NCI-H2171 (cell line): ENCODE data around the gene IGF2R.

Experiments
- DNase-seq: peaks from one replicate; lab custom pipeline; 2025; lab: John Stamatoyannopoulos, UW

IGF2R gene

GRCh38 chr6:160027076-160027475 lies 58.2 kb downstream of the IGF2R start:
- DNase-seq, result no peak

DNA sequence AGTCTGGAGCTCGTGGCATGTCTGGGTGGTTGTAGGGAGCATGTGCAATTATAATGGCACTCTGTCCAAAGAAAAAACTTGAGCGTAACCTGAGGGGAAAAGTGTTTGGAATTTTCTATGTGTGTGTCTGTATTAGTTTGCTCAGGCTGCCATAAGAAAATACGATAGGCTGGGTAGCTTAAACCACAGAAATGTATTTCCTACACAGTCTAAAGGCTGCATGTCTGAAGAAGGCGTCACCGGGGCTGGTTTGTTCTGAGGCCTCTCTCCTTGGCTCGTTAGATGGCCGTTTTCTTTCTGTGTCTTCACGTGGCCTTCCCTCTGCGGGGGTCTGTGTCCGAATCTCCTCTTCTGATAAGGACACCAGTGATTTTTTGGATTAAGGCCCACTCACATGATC lies 59.0 kb downstream of the IGF2R start:
- DNase-seq, result no peak

DNA sequence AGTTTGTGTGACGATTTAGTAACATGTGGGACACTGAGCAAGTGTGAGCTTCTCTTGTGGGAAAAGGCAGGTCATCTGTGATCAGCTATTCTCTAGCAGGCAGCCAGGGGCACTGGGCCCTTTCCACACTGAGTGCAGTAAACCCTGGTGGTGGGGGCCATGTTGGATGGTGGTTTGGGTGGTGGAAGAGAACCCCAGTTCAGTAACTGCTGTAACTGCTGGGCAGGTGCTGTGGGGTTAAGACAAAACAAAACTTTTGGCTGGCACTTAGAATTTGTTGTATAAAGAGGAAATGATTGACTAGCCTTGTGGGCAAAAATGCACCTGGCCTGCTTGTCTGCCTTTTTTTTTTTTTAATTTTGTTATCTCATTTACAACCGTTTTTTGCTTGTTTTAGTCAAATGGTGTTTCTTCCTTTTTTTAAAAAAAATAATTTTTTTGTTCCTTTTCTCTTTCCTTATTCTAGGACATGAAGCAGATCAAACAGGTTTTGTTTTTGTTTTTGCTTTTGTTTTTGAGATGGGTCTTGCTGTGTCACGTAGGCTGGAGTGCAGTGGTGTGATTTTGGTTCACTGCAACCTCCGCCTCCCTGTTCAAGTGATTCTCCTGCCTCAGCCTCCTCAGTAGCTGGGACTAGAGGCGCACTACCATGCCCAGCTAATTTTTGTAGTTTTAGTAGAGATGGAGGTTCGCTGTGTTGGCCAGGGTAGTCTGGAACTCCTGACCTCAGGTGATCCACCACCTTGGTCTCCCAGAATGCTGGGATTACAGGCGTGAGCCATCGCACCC lies 59.8 kb downstream of the IGF2R start:
- DNase-seq, result no peak

DNA sequence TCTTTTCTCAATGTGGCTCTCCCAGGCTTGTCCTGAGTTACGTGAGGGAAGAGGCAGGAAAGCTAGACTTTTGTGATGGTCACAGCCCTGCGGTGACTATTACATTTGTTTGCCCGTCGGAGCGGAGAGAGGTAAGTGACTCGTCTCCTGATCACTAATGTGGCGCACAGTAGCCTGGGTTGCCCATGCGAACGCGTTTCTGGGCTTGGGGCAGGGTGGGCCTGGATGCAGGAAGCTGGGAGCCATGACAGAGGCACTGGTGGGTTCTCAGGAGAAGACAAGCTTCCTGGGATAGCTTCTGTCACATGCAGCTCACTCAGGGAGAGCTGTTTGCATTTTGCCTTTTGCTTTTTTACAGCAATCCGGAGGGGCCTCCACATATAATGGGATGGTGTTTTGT lies 60.6 kb downstream of the IGF2R start:
- DNase-seq, result no peak

DNA sequence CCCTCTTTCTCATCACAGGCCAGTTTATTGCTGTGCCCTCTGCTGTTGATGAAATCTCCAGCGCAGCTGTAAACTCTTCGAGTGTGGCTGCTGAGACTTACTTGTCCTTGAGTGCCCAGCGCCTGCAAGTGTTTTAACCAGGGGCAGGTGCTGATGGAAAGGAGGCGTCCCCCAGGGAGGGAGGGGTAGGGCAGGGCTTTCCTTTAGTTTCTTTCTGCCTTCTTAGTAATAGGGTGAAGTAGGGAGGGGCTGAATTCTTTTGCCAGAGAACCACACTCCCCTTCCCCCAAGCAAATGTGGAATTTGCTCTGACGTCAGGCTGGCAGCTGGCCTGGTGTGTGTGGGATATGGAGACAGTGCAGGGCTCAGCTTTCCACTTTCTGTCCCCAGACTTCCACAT lies 61.2 kb downstream of the IGF2R start:
- peak; percentile 14 for DNase-seq

- DNase-seq, result no peak
Observed at GRCh38 chr6:160031442-160031841, 62.6 kb downstream of the IGF2R start.

GRCh38 chr6:160031871-160032270 lies 63.0 kb downstream of the IGF2R start:
- no peak for DNase-seq

- no peak for DNase-seq
Observed at GRCh38 chr6:160032538-160032937, 63.7 kb downstream of the IGF2R start.

- DNase-seq, result no peak
Observed at GRCh38 chr6:160034036-160034930, 65.4 kb downstream of the IGF2R start.

DNA sequence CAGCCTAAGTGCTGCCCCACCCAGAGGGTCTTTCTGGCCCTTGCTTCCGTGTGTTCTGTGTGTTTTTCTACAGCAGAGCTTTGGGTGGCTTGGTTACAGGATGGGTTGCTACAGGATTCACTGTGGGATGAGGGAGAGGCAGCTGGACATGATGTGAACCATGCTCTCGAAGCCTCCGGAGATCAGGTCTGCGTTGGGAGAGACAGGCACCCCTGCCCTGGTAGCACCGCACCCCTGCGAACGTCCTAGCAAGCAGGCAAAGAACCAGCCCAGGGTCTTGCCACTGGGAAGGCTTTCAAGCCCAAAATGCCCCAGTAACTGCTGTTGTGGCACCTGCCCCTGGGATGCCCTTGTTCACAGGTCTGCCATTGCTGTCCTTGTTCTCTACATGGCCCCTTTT lies 66.4 kb downstream of the IGF2R start:
- no peak for DNase-seq

DNA sequence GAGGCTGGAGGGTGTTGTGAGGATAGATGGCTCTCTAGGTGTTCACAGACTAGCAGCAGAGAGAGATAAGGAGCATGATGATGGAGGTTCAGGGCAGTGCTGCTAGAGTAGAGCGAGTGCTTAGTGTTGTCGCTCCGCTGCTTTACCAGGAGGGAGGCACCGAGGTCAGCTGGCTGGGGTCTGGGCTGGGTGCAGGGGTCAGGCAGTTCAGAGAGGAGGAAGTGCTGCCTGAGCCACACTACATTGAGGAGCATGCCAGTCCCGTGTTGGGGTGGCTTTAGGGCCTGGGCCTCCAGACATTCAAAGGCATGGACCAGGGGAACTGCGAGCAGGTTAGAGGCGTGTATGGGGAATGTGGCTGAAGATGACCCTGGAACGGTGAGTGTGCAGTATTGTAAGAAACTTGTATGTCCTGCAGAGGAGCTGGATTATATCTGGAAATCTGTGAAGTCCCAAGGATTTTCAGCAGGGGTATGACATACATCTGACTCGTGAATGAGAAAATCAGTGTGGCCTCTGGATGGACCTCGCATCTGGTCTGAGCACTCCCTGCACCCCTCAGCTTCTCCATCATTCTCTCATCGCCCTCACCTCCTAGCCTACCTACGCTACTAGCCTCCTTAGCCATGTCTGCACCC lies 66.9 kb downstream of the IGF2R start:
- DNase-seq, result no peak

- DNase-seq, result no peak
Observed at GRCh38 chr6:160036331-160036695, 67.4 kb downstream of the IGF2R start.

GRCh38 chr6:160036790-160037206 lies 67.9 kb downstream of the IGF2R start:
- DNase-seq, result no peak

GRCh38 chr6:160038479-160038878 lies 69.6 kb downstream of the IGF2R start:
- no peak for DNase-seq

DNA sequence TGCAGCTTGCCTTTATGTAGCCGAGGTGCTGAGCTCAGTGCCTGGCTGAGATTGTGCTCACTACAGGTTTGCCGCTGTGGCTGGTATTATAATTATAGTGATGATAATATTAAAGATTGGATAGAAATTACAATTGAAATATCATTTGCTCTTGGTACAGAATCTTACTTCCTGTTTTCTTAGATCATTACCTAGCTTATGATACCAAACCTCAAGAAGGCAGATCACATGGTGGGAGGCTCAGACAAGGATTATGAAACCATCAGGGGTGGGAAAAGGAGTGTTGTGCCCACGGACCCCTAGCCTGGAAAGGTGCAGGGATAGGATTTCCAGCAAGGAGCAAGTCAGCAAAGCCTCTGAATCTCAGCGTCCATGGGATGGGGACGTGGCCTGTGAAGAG lies 70.6 kb downstream of the IGF2R start:
- no peak for DNase-seq

DNA sequence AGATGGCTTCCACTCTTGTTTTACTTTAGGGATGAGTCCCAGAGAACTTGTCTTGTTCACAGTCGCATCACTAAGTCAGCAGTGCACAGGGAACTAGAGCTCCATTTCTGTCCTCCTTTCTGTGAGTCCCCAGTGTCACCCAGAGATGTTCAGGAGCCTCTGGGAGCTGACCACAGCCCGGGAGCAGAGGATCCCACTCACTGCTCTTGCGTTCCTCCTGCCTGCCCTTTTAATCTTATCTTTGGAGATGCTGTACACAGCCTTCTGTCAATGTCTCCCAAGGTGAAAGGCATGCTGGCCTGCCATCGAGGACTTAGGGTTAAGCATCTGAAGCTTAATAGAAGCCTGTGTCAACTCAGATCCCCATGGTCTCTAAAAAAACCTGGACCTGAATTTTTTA lies 71.2 kb downstream of the IGF2R start:
- no peak for DNase-seq

- no peak for DNase-seq
Observed at GRCh38 chr6:160040527-160041264, 71.8 kb downstream of the IGF2R start.

DNA sequence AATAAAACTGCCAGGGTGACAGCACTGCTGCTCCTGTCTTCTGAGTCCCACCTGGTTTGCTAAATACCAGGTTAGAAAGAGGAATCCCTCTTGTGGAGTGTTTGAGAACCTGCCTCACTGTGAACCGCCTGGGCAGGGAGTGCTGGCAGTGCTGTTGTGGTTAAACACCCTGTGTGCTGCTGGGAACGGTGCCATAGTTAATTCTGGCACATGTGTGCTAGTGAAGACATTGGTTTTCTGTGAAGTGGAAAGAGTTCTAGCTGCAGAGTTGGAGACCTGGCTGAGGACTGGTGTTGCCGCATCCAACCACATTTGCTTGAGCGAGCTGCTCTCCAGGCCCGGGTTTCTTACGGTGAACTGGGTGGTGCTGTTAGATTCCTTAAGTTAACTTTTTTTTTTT lies 72.7 kb downstream of the IGF2R start:
- DNase-seq, result no peak

- DNase-seq, result no peak
Observed at GRCh38 chr6:160042014-160042773, 73.3 kb downstream of the IGF2R start.

- no peak for DNase-seq
Observed at GRCh38 chr6:160042788-160043301, 74.0 kb downstream of the IGF2R start.

DNA sequence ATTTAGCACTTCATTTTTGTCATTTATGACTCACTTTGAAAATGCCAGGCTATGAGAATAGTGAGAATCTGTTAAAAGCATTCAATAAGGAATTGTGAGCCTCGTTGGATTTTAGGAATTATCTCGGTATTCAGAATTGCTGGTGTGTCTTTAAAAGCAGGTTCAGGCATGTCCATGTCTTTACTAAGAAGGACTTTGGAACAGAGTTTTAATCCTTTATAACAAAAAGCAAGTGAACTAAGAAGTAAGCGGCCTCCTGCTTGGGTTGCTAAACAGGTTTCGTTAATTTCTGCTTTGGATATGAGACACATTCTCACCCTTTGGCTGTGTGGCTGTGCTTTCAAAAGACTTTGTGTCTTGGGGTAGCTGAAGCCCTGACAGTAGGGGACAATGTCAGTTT lies 74.9 kb downstream of the IGF2R start:
- DNase-seq, result no peak
